Amniotic stem cell (primary cell): ENCODE measurements around the gene TMEM235.

Experiments used
- DNase-seq: peaks from one replicate; lab custom pipeline; 2025; lab: John Stamatoyannopoulos, UW

TMEM235 gene

DNA sequence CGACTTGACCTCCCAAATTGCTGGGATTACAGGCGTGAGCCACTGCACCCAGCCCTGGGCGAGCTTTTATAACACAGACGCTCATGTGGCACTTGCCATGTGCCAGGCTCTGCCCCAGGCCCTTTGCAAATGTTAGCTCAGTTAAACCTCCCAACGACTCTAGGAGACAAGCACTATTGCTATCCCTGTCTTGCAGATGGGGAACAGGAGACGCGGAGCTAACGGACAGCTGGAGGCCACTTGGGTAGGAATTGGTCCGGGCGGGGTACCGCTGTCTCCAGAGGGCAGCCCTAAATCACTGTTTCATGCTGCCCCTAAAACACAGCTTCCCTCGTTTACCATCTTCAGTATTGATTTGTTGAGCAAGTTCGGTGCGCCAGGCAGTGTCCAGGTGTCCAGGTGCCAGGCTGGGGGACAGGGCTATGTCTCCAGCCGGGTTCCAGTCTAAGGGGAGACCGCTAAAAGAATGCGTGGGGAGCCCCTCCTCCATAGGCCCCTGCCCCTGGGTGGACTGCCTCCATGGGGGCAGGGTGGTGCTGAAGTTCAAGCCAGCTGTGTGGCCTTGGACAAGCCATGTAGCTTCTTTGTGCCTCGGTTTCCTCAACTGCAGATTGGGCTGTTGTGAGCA lies 23.7 kb downstream of the TMEM235 start:
- no peak for DNase-seq

DNA sequence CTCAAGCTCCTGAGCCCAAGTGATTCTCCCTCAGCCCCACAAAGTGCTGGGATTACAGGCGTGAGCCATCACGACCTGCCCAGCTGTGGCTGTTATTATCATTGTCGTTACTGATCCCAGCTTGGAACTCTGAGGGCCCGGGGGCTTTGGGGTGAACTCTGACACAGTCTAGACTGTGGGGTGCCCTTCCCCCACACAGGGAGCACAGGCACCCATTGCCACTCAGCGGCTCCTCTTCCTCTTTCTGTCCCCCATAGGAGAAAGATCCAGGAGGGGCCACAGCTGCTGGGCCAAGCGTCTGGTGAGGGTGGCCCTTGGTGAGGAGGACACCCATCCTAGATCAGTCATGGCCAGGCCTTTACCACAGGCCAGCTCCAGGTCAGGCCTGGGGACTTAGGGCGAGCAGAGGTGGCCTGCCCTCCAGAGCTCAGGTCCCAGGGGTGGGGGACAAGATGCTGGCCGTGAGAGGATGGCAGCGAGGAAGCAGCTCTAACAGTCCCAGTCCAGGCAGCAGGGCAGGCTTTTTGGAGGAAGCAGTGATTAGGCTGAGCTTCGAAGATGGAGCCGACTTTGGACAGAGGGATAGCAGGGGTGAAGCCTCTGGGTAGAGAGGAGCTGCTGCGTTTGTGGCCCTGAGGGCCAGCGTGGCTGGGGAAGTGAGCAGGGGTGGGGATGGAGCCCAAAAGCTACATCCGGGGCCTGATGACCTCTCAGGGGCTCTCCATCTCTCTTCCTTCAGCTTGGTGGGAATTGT lies 24.7 kb downstream of the TMEM235 start:
- DNase-seq, result no peak

DNA sequence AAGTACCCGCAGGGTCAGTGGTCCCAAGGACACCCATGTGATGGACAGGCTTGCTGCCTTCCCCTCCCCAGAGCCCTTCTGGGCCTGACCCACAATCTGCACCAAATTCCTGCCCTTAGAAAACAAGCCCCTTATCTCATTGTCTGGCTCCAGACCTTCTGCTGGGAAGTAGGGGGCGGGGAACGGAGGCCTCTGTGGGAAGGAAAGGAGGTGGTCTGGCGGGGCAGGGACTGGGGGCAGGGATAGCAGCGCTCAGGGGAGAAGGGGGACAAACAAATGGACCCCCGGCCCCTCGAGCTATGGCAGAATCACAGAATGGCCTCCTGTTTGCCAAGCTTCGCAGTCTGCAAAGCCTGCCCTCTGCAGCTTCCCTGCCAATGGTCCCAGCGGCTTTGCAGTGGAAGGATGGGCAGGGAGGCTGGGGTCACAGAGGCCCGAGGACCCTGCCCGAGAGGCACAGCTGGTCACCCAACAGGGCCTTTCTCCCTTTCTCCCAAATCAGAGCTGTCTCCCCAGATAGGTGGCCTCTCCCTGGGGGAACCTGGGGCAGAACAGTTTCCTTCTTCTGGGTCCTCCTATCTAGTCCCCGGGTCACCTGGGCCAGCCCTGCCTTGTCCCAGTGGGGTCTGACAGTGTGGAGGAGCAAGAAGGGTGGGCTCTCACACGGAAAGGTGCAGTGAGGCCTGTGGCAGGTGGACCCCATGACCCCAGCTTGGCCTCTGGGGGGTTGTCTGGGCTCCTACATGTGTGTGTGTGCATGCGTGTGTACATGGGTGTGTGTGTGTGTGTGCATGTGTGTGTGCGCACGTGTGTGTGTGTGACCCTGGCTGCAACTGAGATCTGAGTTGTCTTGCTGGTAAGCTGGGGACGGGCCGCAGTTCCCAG lies 25.5 kb downstream of the TMEM235 start:
- DNase-seq, result no peak

DNA sequence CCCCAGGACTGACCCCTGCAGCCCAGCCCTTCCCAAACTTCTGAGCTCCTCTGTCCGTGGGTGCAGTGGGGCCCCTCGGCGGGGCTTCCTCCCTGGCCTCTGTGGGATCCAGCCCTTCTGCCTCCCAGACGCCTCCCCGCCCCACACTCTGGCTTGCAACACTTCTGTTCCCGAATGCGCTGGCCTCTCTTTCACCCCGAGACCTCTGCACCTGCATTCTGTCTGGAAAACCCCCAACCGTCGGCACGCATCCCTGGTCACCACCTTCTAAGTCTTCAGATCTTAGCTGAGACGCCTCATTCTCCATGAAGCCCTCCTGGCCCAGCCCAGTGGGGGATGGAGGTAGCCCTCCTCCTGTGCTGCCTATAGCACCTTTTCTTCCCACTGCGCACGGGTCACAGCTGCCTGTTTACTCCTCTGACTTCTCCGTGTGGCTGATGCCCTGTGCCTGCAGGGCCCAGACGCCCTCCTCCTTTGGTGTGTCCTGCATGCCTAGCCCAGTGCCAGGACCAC lies 26.4 kb downstream of the TMEM235 start:
- no peak for DNase-seq

DNA sequence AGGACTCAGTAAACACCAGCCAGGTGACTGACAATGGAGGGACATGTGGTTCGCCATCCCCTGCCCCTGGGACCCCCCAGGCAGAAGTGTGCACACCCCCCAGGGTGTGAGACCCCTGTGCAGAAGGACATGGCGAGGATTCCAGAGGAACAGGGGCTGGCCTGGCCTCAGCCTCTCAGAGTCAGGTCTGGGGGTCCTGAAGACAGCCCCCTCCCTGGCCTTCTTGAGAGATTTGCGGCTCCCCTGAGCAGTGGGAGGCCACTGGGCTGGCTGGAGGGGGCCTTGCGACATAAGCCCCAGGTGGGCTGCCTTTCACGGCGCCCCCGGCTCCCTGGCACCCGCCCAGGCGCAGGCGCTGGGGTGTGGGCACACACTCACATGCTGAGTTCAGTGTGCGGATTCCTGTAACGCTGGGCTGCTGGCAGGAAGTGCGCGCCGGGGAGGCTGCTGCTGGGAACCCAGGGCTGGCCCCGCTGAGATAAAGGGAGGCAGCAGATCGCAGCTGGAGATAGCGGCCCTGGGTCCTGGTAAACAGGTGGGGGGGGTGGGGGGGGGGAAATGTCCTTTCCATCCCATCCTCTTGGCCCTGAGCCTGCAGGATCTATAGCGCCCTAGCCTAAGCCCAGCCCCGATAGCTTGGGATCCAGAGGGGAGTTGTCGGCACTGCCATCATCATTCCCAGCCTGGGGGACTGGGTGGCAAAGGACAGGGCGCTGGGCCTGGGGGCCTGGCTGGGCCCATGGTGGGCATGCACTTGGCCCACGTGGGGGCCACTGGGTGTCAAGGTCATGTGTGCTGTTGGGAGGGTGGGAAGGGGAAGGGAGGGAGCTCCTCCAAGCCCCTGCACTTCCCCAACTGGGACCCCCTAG lies 27.1 kb downstream of the TMEM235 start:
- DNase-seq, result no peak

DNA sequence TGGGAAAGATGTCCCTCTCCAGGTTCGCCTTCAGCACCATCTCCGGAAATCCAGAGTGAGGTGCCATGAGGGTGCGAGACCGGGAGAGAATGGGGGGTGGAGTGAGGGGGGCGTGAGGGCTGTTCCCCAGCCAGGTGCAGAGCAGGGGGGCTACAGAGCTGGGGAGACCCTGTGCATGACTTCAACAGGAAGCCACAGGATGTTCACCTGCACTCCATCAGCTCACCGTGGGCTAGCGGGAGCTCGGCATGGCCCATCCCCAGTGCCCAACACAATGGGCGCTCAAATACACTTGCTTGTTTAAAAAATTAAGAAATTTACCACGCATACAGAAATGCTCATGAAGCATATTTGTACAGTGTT lies 27.7 kb downstream of the TMEM235 start:
- DNase-seq, result no peak

DNA sequence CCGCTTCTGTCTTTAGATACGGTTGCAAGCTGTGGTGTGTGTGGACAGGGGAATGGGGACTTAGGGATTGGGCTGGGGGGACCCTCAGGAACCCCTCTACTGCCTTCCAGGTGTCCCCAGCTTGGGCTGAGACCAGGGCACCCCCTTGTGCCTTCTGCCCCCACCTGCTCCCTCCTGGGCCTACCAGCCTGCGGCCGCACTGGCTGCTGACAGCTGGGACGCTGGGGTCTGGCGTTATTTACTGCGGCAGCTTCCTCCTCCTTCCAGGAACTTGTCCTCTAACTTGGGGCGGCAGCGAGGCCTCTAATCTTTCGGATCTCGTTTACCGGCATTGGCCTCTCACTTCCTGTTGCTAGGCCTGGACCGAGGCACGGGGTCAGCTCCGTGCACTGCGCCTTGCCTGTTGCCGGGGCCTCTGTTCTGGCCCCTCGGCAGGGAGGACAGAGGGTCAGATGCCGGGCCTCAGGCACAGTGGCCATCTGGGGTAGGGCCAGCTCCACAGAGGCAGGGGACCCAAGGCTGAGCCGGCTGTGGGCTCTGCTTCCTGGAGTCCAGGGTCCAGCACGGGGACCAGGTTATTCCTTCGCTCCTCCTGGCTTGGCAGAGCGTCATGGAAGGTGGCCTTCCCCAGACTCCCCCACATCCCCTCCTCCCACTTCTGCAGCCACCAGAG lies 31.8 kb downstream of the TMEM235 start:
- DNase-seq, result no peak

DNA sequence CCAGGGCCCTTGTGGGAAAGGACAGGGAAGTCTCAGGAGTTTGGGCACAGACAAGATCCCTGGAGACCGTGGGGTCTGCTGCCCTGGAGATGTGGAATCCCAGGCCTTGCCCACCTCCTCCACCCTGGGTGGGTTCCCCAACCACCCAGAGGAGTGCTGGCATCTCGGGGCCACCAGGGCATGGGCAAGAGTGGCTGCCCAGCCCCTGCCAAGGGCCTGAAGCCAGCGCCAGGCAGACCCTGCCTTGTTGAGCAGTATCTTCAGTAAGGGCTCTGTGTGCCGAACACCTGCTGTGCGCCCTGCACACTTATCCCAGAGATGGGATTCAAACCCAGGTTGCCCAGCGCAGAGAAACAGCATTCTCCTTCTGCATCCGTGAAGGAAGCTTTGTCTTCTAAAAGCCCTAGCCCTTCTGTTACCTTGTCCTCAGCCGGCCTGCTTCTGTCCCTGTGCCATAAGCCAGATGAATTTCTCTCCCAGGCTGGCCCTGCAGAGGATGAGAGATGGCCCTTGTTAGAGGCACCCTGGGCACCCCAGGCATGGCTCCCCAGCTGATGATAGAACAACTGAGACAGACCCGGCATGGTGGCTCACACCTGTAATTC lies 32.4 kb downstream of the TMEM235 start:
- DNase-seq, result no peak

DNA sequence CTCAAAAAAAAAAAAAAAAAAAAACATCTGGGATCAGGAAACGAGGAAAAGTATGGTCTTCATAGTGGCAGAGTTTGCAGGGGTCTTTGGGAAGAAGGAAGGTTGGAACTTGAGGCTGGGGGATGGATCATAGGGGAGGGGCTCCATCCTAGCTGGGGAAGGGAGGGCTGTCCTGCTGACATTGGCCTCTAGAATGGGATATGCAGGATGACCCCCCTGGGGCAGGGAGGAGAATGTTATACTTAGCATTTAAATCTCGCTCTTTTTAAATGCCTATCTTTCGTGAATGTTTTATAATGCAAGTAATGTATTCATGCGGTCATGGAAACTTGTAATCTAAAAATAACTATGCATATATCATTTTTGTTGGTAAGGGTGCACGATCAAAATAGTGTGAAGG lies 33.2 kb downstream of the TMEM235 start:
- no peak for DNase-seq

DNA sequence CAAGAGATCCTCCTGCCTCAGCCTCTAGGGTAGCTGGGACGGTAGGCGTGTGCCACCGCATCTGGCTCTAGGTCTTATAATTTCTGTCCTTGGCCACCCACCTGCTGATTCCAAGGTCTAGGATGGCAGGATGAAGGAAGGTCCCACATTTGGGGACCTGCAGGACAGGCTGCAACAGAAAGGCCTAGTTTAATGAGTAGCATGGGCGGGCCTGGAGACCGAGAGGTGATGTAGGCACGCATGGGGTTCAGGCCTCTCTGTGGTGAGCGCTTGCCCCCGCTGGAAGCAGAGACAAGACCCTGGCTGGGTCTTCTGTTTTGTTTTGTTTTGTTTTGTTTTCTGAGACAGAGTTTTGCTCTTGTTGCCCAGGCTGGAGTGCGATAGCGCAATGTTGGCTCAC lies 33.7 kb downstream of the TMEM235 start:
- no peak for DNase-seq

DNA sequence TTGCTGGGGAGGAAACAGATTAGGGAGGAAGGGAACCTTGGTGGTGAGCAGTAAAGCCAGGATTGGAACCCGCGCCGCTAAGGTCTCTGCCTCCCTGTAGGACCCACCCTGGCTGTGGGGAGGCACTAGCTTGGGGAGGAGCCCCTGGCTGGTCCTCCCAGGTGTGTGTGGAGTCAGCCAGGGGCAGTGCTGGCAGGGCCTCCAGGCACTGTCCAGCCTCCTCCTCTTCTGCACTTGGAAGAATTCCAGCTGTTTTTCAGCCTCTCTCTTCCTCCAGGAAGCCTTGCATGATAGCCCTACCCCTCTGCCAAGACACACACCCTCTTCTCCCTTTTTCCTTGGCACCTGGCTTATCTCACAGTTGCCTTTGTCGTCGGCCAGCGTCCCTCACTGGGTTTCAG lies 34.8 kb downstream of the TMEM235 start:
- DNase-seq, result no peak

DNA sequence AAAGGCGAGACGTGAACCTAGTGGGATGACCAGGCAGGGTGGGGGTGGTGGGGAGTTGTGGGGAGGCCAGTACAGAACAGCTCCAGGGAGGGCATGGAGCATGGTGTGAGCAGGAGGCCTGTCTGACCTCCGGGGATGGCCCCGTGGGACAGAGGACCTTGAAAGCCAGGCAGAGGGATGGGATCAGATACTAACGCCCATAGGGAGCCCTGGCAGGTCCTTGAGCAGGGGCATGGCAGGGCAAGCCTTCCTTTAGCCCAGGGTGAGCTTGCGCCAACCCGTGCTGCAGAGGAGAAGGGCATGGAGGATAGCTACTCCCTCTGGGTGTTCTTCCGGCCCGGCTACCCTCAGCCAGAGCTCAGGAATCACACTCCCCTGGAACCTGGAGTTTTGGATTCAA lies 35.3 kb downstream of the TMEM235 start:
- no peak for DNase-seq

DNA sequence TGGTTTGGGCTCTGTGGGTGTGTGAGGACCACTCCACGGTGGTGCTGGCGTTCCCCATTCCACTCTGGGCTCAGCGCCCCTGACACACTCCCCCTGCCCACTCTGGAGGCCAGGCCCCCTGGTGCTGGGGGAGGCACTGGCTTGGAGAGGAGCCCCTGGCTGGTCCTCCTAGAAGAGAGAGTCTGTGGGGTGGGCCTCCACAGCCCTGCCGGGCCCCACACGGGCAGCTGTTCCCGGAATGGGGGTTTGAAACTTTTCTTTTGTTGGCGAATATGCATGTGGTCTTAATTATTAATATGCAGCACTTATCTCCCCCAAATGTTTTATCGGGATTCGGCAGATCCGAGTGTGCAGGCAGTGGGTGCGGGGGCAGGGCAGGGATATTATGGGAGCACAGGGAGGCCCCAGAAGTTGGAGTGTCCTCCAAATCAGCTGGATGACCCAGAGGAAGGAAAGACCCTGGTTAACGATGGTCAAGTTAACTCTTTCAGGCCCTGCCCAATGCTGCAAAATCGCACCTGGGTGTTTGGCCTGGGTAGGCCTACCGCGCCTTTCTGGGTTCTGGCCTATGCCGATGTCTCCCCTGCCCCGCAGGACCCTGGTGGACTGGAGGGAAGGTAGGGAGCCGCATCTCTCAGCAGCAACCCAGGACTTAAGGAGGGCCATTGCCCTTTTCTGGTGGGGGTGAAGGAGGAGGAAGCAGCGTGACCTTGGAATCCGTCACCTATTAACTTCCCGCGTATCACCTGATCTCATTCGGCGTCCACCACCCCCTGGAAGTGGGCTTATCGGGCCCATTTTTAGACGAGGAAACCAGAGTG lies 36.0 kb downstream of the TMEM235 start:
- DNase-seq, result no peak

DNA sequence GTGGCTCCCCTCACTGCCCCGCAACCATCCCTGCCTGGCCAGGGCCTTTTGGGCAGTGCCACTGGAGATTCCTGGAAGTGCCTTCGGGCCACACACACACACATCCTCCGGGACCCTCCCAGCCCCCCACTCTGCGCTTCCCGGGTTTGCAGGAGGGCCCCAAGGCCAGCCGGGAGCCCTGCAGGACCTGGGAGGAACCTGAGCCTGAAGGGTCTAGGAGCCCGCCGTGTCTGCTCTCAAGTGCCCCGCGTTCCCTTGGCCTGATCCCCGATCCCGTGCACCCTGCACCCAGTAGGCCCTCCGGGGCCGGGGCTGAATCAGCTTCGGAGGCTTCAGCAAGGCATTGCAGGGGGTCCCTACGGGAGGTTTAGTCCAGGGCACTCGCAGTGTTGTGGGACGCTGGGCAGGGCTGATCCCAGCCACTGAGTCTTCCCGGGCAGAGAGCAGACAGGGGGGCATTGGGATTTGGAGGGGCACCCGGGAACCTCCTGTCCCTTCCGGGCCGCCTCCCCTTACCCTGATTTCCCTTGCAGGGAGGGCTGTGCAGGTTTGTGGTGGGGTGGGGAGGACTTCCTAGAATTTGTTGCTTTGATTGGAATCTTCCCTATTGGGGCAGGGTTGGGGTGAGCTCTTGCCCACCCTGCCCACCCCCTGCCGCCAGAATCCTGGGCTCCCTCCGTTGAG lies 36.9 kb downstream of the TMEM235 start:
- DNase-seq, result no peak

DNA sequence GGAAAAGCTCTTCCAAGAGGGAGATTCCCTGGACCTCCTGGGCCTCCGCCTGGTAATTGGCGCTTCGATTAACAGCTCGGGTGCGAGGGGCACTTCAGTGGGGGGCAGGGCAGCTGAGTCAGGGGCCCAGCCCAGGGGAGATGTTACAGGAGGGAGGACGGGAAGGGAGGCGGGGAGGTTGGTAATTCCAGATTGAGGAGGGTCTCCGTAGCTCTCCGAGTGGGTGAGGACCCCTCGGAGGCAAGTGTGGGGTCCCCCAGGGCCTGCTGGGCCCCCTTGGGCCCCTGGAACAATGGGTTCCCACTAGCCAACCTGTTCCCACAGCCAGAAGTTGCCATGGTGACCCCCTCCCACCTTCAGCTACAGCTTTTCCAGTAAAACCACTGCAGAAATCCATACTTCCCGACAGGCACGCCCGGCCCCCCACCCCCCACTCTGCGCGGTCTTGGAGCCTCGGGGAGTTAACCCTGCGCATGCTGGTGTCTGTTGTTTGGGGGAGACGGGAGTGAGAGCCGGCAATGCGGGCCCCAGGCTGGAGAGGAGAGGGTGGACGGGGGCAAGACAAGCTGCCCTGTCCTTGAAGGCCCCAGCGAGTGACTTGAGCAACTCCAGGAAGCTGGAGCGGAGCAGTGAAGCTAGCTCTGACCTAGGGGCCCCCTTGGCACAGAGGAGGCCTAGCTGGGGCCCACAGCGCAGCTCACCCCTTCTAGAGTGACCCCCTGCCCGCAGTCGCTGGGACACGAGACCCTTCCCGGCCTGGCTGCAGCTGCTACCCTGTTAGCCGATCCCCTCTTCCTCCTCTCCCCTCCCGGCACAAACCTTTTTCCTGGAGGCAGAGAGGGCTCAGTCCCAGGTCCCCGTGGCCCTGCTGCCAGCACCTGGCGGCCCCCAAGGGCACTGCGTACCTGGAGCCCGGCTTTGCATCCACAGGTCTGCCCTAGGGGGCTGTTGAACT lies 37.8 kb downstream of the TMEM235 start:
- no peak for DNase-seq

DNA sequence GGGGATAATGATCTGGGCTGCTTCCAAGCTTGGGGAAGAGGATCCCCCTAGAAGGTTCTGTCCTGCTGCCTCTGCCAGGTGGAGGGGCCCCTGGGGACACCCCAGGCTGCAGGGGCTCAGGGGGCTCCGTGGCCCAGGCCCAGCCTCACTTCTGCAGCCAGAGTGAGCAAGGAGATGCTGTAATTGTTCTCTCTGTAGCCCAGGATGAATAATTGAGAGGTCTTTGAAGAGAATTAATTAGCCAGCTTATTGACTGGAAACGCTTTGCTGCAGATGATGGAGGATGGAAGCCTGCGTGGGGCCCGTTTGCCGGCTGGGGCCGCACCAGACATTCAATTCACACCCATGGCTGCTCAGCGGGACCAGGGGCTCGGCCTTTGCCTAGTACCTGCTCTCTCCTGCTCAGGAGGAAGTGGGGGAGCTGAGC lies 38.5 kb downstream of the TMEM235 start:
- DNase-seq, result no peak

DNA sequence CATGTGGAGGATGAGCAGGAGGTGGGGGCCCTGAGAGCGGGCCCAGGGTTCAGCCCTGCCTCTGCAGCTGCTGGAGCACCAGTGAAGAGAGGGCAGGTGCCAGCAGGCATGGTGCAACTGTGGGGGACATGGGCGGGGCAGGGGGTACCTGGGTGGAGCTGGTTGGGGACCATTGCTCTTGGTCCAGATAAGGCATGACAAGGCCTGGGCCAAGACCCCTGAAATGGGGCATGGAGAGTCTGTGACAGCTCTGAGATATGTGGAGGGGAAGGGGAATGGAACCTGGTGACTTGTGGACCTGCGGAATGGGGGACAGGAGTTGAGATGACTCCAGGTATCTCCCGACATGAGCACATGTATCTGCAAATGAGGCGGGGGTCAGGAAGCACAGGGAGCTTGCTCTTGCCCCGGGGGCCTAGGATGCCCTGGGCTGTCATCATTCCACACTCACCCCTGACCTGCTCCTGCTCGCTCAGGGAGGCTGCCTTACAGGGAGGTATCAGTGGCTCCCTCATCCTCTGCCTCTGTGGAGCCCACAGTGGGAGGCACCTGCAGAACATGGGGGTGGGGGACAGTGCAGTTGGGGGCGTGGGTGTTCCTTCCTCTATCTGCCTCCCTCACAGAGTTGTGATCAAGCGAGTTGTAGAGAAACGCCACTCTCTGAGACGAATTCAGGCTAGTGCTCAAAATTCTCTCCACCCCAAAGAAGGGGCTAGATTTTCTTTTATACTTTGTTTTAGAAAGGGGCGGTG lies 40.2 kb downstream of the TMEM235 start:
- no peak for DNase-seq
